HCT116 (cell line): ENCODE measurements around the gene CALN1. TPM values are rescaled to one million over a fixed set of nuclear protein-coding genes. Genes with fewer than 3 reads are reported as not detected.

ENCODE experiments used
- ATAC-seq: fragments of 200-7000 bp; cut with Tn5 transposase; 2 replicates; pipeline ENCODE4 v1.9.1; 2020; ENCODE audit warnings: mild to moderate bottlenecking, moderate library complexity
- BruUV-seq: library from RNA; stranded (reverse); fragments of 400-500 nt; replicated peaks from 2 replicates; lab custom pipeline; 2021; lab: Mats Ljungman, UMichigan
- CTCF ChIA-PET: fragments of 300-600 bp; sonication (Branson Sonifier 250); formaldehyde crosslinking; loops from one replicate; lab custom pipeline; 2021; ENCODE audit warnings: antibody characterized with exemption; lab: Charles Lee
- POLR2A ChIA-PET: fragments of 300-600, 350-600 bp; sonication (Branson Sonifier 250); formaldehyde crosslinking; loops from one replicate; lab custom pipeline; 2021; ENCODE audit warnings: antibody characterized with exemption; lab: Charles Lee
- RAD21 ChIA-PET, 2 experiments: fragments of 300-600 bp; sonication (Branson Sonifier 250); formaldehyde crosslinking; loops; one replicate each; lab custom pipeline; 2023; ENCODE audit warnings: low total read pairs in 2 of 2; ENCODE audit not compliant: uncharacterized antibody in 2 of 2, unreplicated experiment in 2 of 2, low non-redundant PET in 1 of 2; lab: Charles Lee
- DNase-seq: peaks from one replicate; pipeline ENCODE4 v3.0.0-alpha.2; 2010; ENCODE audit warnings: low read depth, low spot score
- H2AFZ ChIP-seq: fragments of 200-600 bp; shearing (Covaris generic), sonication (generic); 2 replicates; pipeline ENCODE4 v1.6.1; 2017; ENCODE audit warnings: low read depth, mixed run types, mixed read lengths, antibody characterized with exemption, low read length; ENCODE audit not compliant: poor library complexity, severe bottlenecking
- H3K27ac ChIP-seq: 2 replicates; pipeline ENCODE4 v1.5.1; 2012; ENCODE audit warnings: low read depth, low read length
- H3K27me3 ChIP-seq: fragments of 200-600 bp; sonication (generic); 2 replicates; pipeline ENCODE4 v1.6.1; 2016; ENCODE audit warnings: mixed run types, low read length, mixed read lengths; ENCODE audit not compliant: insufficient read depth
- H3K36me3 ChIP-seq, 2 experiments: fragments of 200-500 bp in 1 of 2; fragments of 200-600 bp in 1 of 2; sonication (Bioruptor generic) in 1 of 2; sonication (generic) in 1 of 2; 2 replicates each; pipeline versions ENCODE4 v1.5.1 to v1.6.1; 2014 to 2016; ENCODE audit warnings: low read length in 2 of 2, inconsistent platforms in 1 of 2, mixed read lengths in 1 of 2, mixed run types in 1 of 2; ENCODE audit not compliant: insufficient read depth in 2 of 2, control insufficient read depth in 1 of 2
- H3K4me1 ChIP-seq, 2 experiments: fragments of 200-600 bp in 1 of 2; sonication (generic) in 1 of 2; 2 replicates each; pipeline versions ENCODE4 v1.5.1 to v1.6.1; 2012 to 2017; ENCODE audit warnings: low read length in 2 of 2, inconsistent platforms in 1 of 2, mild to moderate bottlenecking in 1 of 2, mixed read lengths in 1 of 2, mixed run types in 1 of 2, moderate library complexity in 1 of 2; ENCODE audit not compliant: insufficient read depth in 2 of 2, control insufficient read depth in 1 of 2
- H3K4me2 ChIP-seq: fragments of 200-600 bp; sonication (generic); 2 replicates; pipeline ENCODE4 v1.6.1; 2017; ENCODE audit warnings: mixed run types, low read length, mixed read lengths
- H3K4me3 ChIP-seq, 2 experiments: fragments of 200-600 bp in 1 of 2; sonication (generic) in 1 of 2; replicated peaks in 1 of 2; 2 replicates each; pipeline ENCODE4 v1.5.1; 2011 to 2016; ENCODE audit warnings: low read length in 2 of 2, control low read depth in 1 of 2, low read depth in 1 of 2, mild to moderate bottlenecking in 1 of 2, mixed read lengths in 1 of 2, mixed run types in 1 of 2
- H3K79me2 ChIP-seq: fragments of 200-600 bp; sonication (generic); 2 replicates; pipeline ENCODE4 v1.6.1; 2017; ENCODE audit warnings: mild to moderate bottlenecking, mixed run types, low read length, moderate library complexity, mixed read lengths; ENCODE audit not compliant: insufficient read depth
- H3K9ac ChIP-seq: fragments of 200-600 bp; sonication (generic); 2 replicates; pipeline ENCODE4 v1.6.1; 2016; ENCODE audit warnings: low read length, mixed read lengths
- H3K9me2 ChIP-seq: fragments of 200-600 bp; sonication (generic), shearing (Covaris generic); 2 replicates; pipeline ENCODE4 v1.6.1; 2017; ENCODE audit warnings: mixed run types, mild to moderate bottlenecking, moderate library complexity; ENCODE audit not compliant: insufficient read depth
- H3K9me3 ChIP-seq, 2 experiments: fragments of 200-500 bp in 1 of 2; fragments of 200-600 bp in 1 of 2; sonication (Bioruptor generic) in 1 of 2; sonication (generic) in 1 of 2; 2 replicates each; pipeline ENCODE4 v1.6.1; 2014 to 2017; ENCODE audit warnings: low read length in 2 of 2, mixed read lengths in 2 of 2, inconsistent platforms in 1 of 2, low read depth in 1 of 2, mild to moderate bottlenecking in 1 of 2, mixed run types in 1 of 2, moderate library complexity in 1 of 2; ENCODE audit not compliant: control insufficient read depth in 1 of 2, insufficient read depth in 1 of 2
- H4K20me1 ChIP-seq: fragments of 200-600 bp; sonication (generic), shearing (Covaris generic); 2 replicates; pipeline ENCODE4 v1.6.1; 2017; ENCODE audit warnings: mixed run types, mild to moderate bottlenecking, moderate library complexity; ENCODE audit not compliant: insufficient read depth
- EGR1 ChIP-seq: IDR thresholded peaks from 2 replicates; pipeline ENCODE4 v1.6.1; 2012; ENCODE audit warnings: low read depth
- EZH2 ChIP-seq: fragments of 200-600 bp; sonication (generic); IDR thresholded peaks from 2 replicates; pipeline ENCODE4 v1.6.1; 2017; ENCODE audit warnings: antibody characterized with exemption, mixed run types
- FOSL1 ChIP-seq: IDR thresholded peaks from 2 replicates; pipeline ENCODE4 v1.6.1; 2012; ENCODE audit warnings: low read depth
- POLR2A ChIP-seq: IDR thresholded peaks from 2 replicates; pipeline ENCODE4 v1.7.0; 2011; ENCODE audit warnings: borderline replicate concordance; ENCODE audit not compliant: insufficient read depth, insufficient read length; ENCODE audit errors: extremely low read depth
- POLR2AphosphoS5 ChIP-seq: IDR thresholded peaks from 2 replicates; pipeline ENCODE4 v1.6.1; 2011; ENCODE audit warnings: mild to moderate bottlenecking, low read depth, low read length, moderate library complexity
- RAD21 ChIP-seq: IDR thresholded peaks from 2 replicates; pipeline ENCODE4 v1.6.1; 2012; ENCODE audit warnings: low read depth, mild to moderate bottlenecking
- SRF ChIP-seq: IDR thresholded peaks from 2 replicates; pipeline ENCODE4 v1.6.1; 2012; ENCODE audit warnings: low read depth
- ZFX ChIP-seq: fragments of 450-650 bp; IDR thresholded peaks from 2 replicates; pipeline ENCODE4 v1.6.1; 2017
- ZNF274 ChIP-seq: fragments of 200-500 bp; sonication (Bioruptor generic); IDR thresholded peaks from 2 replicates; pipeline ENCODE4 v1.6.1; 2014; ENCODE audit warnings: mild to moderate bottlenecking, low read depth, low read length, inconsistent platforms
- intact Hi-C: fragments of 100-400 bp; cut with micrococcal nuclease; formaldehyde crosslinking; loops from 2 replicates; pipeline ENCODE4 v1.10.0; 2022
- total RNA-seq: library from RNA; stranded (reverse); gene quantifications from one replicate; pipeline ENCODE4 v1.2.1, GENCODE V29; 2021; ENCODE audit not compliant: unreplicated experiment
- TF ChIP-seq, protein P1 (sequence below), 3 experiments: fragments of 200-600 bp in 1 of 3; sonication (generic) in 1 of 3; IDR thresholded peaks in 2 of 3; conservative IDR thresholded peaks in 1 of 3; 2 replicates each; pipeline ENCODE4 v1.5.1; 2012 to 2017; ENCODE audit warnings: low read depth in 2 of 3, low read length in 2 of 3, antibody characterized with exemption in 1 of 3, borderline replicate concordance in 1 of 3, control low read depth in 1 of 3, mild to moderate bottlenecking in 1 of 3, mixed read lengths in 1 of 3, mixed run types in 1 of 3, moderate library complexity in 1 of 3; ENCODE audit not compliant: insufficient read depth in 1 of 3
- TF ChIP-seq, protein P2 (sequence below): IDR thresholded peaks from 2 replicates; pipeline ENCODE4 v1.6.1; 2012; ENCODE audit warnings: low read depth
- TF ChIP-seq, protein P3 (sequence below): IDR thresholded peaks from 2 replicates; pipeline ENCODE4 v1.6.1; 2012

The CALN1 gene
- total RNA-seq, 1 experiment from 2014 or later: 0.17 TPM

DNA sequence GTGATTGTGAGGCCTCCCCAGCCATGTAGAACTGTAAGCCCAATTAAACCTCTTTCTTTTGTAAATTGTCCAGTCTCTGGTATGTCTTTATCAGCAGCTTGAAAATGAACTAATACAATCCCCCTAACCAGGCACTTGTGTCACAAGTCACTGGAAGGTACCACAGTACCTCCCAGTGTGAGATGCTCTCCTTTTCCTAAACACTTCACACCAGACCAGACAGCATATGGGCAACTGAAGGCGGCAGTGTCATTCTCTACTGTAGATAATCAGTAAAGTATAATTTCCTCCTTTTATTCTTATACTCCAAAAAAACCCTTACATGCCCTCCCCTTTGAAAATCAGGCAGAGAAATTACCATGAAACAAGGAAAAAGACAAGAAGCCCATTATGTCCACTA lies 113.2 kb downstream of the CALN1 start:
- Histone ChIP-seq H4K20me1 (no peaks in the 10 kb centered on the region), H3K4me2 (no peak overlapping the region), H2AFZ (no peak overlapping the region), H3K4me3 (no peak overlapping the region), H3K79me2 (no peaks in the 10 kb centered on the region), H3K9me3 (no peaks in the 10 kb centered on the region), H3K9ac (no peak overlapping the region), H3K9me2 (no peaks in the 10 kb centered on the region), H3K27me3 (no peaks in the 10 kb centered on the region), H3K36me3 (no peaks in the 10 kb centered on the region), H3K27ac (no peak overlapping the region), H3K4me1 (no peaks in the 10 kb centered on the region)
- no peak for TF ChIP-seq FOSL1
- TF ChIP-seq ZNF274: no peak
- TF ChIP-seq RAD21: no peak
- no peak for TF ChIP-seq SRF
- POLR2A ChIA-PET: no interaction called here
- ATAC-seq: no peak
- RAD21 ChIA-PET: no interaction called here
- no peak for DNase-seq
- BruUV-seq: no TSS peak
- intact Hi-C loops: no loop called here
- CTCF ChIA-PET: no interaction called here

DNA sequence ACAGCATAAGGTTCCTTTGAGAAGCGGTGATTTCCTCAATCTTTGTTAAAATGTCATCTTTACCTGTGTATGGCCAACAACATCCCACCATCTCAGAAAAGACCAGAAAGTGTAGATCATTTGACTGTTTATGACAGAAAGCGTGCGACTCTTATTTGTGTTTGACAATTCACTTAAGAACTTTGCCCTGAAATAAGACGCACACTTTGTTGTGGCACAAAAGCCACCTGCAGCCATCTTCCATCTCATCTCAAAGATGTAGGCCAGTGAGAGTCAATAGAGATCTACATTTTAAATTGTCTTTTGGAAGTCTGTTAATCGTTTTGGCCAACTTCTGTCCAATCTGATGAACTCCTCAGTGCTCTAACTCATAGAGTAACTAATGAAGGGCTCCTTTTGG lies 114.0 kb downstream of the CALN1 start:
- Histone ChIP-seq H3K79me2 (no peaks in the 10 kb centered on the region), H2AFZ (no peak overlapping the region), H3K27ac (no peak overlapping the region), H4K20me1 (no peaks in the 10 kb centered on the region), H3K36me3 (no peaks in the 10 kb centered on the region), H3K4me2 (no peak overlapping the region), H3K27me3 (no peaks in the 10 kb centered on the region), H3K4me3 (no peak overlapping the region), H3K9me2 (no peaks in the 10 kb centered on the region), H3K9me3 (no peaks in the 10 kb centered on the region), H3K9ac (no peak overlapping the region), H3K4me1 (no peaks in the 10 kb centered on the region)
- ATAC-seq (no peak), DNase-seq (no peak)
- intact Hi-C loops: no loop called here
- CTCF ChIA-PET: no interaction called here
- RAD21 ChIA-PET: no interaction called here
- BruUV-seq: no TSS peak
- TF ChIP-seq EGR1 (no peak), SRF (no peak), ZFX (no peak), POLR2A (no peak), EZH2 (no peak), POLR2AphosphoS5 (no peak)
- TF ChIP-seq, protein P1, sequence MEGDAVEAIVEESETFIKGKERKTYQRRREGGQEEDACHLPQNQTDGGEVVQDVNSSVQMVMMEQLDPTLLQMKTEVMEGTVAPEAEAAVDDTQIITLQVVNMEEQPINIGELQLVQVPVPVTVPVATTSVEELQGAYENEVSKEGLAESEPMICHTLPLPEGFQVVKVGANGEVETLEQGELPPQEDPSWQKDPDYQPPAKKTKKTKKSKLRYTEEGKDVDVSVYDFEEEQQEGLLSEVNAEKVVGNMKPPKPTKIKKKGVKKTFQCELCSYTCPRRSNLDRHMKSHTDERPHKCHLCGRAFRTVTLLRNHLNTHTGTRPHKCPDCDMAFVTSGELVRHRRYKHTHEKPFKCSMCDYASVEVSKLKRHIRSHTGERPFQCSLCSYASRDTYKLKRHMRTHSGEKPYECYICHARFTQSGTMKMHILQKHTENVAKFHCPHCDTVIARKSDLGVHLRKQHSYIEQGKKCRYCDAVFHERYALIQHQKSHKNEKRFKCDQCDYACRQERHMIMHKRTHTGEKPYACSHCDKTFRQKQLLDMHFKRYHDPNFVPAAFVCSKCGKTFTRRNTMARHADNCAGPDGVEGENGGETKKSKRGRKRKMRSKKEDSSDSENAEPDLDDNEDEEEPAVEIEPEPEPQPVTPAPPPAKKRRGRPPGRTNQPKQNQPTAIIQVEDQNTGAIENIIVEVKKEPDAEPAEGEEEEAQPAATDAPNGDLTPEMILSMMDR (IDR thresholded peaks at IDR 0.05 in 2 of 3, conservative IDR thresholded peaks at IDR 0.05 in 1 of 3; ENCODE audit: borderline replicate concordance in 1 of 3, insufficient read depth in 1 of 3, low read depth in 2 of 3, low read length in 2 of 3): no peak
- TF ChIP-seq, protein P2, sequence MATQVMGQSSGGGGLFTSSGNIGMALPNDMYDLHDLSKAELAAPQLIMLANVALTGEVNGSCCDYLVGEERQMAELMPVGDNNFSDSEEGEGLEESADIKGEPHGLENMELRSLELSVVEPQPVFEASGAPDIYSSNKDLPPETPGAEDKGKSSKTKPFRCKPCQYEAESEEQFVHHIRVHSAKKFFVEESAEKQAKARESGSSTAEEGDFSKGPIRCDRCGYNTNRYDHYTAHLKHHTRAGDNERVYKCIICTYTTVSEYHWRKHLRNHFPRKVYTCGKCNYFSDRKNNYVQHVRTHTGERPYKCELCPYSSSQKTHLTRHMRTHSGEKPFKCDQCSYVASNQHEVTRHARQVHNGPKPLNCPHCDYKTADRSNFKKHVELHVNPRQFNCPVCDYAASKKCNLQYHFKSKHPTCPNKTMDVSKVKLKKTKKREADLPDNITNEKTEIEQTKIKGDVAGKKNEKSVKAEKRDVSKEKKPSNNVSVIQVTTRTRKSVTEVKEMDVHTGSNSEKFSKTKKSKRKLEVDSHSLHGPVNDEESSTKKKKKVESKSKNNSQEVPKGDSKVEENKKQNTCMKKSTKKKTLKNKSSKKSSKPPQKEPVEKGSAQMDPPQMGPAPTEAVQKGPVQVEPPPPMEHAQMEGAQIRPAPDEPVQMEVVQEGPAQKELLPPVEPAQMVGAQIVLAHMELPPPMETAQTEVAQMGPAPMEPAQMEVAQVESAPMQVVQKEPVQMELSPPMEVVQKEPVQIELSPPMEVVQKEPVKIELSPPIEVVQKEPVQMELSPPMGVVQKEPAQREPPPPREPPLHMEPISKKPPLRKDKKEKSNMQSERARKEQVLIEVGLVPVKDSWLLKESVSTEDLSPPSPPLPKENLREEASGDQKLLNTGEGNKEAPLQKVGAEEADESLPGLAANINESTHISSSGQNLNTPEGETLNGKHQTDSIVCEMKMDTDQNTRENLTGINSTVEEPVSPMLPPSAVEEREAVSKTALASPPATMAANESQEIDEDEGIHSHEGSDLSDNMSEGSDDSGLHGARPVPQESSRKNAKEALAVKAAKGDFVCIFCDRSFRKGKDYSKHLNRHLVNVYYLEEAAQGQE: no peak
- TF ChIP-seq, protein P3, sequence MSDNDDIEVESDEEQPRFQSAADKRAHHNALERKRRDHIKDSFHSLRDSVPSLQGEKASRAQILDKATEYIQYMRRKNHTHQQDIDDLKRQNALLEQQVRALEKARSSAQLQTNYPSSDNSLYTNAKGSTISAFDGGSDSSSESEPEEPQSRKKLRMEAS: no peak
- POLR2A ChIA-PET: no interaction called here
